ENCODE results near the gene MORN1.
"Not testable (repeated sequence)": the region's sequence is repeated elsewhere in the genome, so short reads cannot be mapped to it uniquely, and the experiment has no call there.

The MORN1 gene

GRCh38 chr1:2330035-2330434 is 61.3 kb downstream of the MORN1 start:
- no peak for DNase-seq (ENCODE audit: low read depth)
- H3K4me3 ChIP-seq (ENCODE audit: low read depth, low read length) = no peak overlapping the region

GRCh38 chr1:2328676-2329455 is 62.5 kb downstream of the MORN1 start:
- no peak for DNase-seq (ENCODE audit: low read depth)

DNA sequence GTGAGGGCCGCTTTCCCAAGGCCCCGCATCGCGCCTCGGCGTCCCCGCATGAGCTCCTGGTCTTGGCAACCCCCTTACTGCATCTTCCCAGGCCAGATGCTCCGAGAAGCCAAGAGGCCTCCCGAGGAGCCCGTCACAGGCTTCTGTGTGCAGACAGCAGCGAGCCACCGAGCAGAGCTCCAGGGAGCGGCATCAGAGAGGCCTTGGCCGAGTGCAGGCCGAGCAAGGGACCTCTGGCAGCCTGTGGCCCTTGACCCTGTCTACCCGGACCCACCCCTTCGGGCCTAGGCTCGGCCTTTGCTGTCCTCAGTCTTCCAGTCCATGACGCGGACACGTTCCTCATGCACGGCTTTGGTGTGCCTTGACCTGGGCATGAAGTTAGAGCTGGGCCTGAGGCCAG is 63.5 kb downstream of the MORN1 start:
- DNase-seq (ENCODE audit: low read depth) = no peak
- H3K4me3 ChIP-seq (ENCODE audit: low read depth, low read length) = no peak overlapping the region

More at GRCh38 chr1:2328676-2329455, 62.5 kb downstream of the MORN1 start:
- no peak overlapping the region for H3K4me3 ChIP-seq (ENCODE audit: low read depth, low read length)

GRCh38 chr1:2327162-2327561 is 64.2 kb downstream of the MORN1 start:
- not testable (repeated sequence) for H3K4me3 ChIP-seq (ENCODE audit: low read depth, low read length); DNase-seq (ENCODE audit: low read depth)

DNA sequence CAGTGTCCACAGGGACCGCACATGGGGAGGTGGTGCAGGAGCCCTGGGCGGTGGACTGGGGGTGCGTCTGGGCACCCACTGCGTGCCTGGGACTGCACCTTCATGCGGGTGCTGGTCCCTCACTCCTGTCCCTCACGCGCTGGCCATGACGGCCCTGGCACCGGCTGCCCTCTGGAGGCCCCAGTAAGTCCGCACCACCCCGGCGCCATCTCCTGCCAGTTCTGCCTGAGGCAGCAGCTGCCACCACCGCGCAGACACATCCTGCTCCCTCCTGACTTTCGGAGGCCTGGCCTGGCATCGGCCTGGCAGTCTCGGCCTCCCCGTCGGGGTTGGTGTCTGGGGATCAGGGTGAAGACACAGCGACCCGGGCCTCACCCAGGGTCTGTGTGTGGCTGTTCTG is 64.8 kb downstream of the MORN1 start:
- DNase-seq (ENCODE audit: low read depth) = no peak
- no peak overlapping the region for H3K4me3 ChIP-seq (ENCODE audit: low read depth, low read length)

GRCh38 chr1:2324553-2325366 is 66.6 kb downstream of the MORN1 start:
- DNase-seq (ENCODE audit: low read depth) = no peak
- H3K4me3 ChIP-seq (ENCODE audit: low read depth, low read length) = no peak overlapping the region

DNA sequence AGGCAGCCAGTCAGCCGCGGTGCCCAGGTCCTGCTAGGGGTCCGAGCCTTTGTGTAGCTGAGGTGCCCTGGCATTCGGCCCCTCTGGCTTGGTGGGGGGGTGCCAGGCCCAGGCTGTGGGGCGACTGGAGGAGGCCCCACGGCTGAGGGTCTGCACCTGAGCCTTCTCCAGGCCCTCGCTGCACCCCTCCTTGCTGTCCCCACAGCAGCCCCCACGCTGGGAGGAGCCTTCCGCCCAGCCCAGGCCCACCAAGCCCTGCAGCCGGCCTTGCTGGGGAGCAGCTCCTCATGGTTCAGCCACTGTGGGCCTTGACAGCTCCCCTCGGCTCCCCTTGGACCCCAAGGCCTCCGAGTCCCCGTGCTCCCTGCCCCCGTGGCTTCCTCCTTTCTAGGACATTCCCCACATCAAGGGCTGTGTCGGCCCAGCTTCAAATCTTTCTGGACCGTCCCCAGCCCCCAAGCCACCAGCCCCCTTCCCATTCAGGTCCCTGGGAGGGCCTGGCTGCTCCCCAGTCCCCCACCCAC is 67.8 kb downstream of the MORN1 start:
- H3K4me3 ChIP-seq (ENCODE audit: low read depth, low read length) = no peak overlapping the region
- no peak for DNase-seq (ENCODE audit: low read depth)

DNA sequence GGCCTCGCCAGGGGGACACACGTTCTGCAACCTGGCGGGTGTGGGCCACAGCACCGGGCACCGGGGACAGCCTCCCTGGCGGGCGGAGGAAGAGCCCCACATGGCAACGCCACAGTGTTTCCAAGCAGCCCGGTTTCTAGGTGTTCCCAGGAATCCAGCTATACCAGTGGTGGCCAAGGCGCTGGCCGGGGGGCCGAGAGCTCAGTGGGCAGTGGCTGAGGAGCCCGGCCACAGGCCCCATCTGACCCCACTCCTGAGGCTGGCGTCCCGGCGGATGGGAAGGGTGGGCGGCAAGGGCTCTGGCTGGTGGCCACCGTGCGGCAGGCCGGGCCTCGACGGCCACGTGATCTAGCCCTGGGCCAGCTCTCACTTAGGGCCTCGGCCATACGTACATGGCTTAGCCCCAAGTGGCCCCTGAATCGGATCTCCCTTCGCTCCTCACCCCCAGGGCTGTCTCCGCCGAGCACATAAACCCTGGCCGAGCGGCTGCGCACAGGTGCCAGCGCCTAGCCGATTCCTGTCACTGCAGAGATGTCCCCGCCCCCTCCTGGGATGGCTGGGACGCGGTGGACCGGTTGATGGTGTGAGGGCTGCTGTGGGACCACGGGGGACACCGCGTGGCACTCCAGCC is 68.7 kb downstream of the MORN1 start:
- DNase-seq (ENCODE audit: low read depth) = no peak
- H3K4me3 ChIP-seq (ENCODE audit: low read depth, low read length) = no peak overlapping the region

DNA sequence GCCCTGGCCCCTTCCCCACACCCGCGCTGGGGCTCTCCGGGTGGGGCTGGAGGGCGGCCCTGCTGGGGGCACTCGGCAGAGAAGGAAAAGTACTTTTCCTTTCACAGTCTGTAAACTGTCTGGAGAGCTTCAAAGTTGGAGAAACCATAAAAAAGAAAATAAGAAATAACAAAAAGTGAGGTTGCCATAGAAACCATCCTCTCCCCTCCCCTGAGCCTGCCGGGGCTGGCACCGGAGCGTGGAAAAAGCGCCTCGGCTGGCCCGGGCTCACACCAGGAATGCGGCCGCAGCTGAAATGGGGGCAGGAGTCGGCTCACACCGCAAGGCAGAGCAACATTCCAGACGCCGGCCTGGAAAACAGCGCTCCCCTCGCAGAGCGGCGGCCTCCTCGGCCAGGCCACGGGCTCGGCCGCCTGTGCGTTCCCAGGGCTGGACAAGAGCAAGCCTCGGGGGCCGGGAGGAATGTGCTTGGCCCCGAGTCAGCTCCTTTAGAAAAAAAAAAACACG is 69.2 kb downstream of the MORN1 start:
- H3K4me3 ChIP-seq (ENCODE audit: low read depth, low read length) = no peak overlapping the region
- DNase-seq (ENCODE audit: low read depth) = peak; percentile 51

DNA sequence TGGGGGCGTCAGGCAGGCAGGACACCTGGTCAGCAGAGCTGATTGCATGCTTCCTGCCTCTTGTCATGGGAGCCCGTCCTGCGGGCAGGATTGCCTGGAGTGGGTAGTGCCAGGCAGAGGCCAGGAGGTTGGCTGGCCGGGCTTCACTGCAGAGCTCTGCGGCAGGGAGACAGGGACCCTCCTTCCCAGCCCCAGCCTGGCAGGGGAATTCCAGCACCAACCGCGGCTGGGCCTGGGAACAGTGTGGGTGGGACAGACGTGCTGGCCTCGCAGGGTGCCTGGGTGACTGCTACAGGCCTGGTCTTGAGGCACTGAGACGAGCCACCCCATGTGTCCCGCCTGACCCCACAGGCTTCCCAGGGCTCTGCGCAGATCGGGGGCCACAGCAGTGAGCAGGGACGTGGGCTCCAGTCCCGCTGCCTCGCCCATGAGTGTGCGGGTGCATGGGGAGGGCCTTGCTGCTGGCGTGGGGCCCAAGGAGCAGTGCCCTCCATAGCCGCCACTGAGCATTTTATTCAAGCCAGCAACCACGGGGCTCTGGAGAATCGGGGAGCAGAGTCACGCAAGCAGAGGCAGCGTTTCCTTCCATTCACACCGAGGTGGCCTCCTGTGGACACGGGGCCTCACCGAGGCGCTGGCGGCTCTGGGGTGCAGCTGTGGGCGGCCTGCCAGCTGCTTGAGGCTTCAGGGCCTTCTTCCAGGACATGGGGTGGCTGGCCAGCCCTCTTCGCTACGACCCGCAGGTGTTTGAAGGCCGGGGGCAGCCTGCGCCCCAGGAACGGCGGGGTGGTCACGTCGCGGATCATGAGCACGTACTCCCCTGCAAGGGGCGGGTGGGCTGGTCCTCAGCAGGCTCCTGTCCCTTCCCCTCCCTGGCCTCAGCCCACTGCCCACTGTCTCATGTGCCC is 70.3 kb downstream of the MORN1 start:
- H3K4me3 ChIP-seq (ENCODE audit: low read depth, low read length) = no peak overlapping the region
- no peak for DNase-seq (ENCODE audit: low read depth)

GRCh38 chr1:2320006-2320405 is 71.3 kb downstream of the MORN1 start:
- DNase-seq (ENCODE audit: low read depth) = no peak
- H3K4me3 ChIP-seq (ENCODE audit: low read depth, low read length) = no peak overlapping the region

DNA sequence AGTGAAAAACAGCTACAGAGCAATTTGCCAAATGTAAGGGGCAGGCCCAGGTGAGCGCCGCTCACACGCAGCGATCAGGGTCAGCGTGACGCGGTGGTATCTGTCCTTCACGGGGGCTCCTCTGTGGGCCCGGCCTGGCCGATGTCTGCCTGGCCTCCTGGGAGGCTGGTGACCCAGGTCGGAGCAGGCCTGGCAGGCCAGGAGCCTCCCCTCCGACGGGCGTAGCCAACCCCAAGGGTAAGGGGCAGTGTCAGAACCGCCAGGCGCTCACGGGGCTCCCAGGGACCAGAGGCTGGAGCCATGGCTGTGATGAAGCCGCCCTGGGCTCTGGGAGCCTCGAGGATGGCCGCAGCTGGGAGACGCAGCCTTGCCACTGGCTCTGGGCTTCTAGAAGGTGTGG is 72.1 kb downstream of the MORN1 start:
- no peak for DNase-seq (ENCODE audit: low read depth)

DNA sequence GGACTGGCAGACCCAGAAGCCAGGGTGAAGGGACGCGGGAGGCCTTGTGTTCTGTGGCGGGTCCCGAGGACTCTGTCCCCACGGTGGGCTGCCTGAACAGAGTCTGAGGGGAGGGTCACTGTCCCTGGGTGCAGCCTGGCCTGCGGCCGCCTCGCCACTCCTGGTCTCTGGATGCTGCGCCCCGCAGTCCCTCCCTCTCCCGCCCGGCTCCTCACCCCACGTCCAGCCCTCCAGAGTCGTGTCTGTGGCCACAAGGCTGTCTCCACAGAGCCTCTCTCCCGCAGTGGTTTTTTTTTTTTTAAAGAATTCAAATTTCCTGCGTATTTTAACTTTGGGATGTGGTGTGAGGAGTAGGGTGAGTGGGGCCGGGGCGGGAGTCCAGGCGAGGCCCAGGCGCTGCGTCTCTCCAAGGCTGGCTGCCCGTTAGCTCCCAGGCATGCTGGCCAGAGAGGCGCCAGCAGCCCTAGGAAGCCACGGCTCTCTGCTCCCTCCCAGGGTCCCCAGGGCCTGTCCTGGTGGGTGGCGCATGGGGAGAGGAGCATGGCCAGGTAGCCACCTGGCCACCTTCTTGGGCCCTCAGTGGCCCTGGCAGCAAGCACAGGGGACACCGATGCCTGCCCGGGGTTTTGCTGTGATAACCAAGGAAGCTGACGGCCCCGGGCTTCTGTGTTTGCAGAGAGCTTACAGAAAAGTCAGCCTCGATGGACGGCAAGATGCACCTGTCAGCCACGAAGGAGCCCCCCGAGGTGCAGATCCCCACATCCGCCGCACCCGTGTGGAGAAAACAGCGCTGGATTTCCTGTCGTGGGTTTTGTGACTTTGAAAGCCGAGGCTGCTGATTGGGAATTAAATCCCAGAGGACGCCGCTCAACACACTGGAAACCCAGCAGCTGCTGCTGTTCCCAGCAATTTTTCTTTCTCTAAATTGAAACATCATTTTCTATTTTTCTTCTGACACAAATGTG is 72.8 kb downstream of the MORN1 start:
- no peak overlapping the region for H3K4me3 ChIP-seq (ENCODE audit: low read depth, low read length)
- DNase-seq (ENCODE audit: low read depth) = no peak

More for the DNA sequence above, 72.1 kb downstream of the MORN1 start:
- H3K4me3 ChIP-seq (ENCODE audit: low read depth, low read length) = no peak overlapping the region

DNA sequence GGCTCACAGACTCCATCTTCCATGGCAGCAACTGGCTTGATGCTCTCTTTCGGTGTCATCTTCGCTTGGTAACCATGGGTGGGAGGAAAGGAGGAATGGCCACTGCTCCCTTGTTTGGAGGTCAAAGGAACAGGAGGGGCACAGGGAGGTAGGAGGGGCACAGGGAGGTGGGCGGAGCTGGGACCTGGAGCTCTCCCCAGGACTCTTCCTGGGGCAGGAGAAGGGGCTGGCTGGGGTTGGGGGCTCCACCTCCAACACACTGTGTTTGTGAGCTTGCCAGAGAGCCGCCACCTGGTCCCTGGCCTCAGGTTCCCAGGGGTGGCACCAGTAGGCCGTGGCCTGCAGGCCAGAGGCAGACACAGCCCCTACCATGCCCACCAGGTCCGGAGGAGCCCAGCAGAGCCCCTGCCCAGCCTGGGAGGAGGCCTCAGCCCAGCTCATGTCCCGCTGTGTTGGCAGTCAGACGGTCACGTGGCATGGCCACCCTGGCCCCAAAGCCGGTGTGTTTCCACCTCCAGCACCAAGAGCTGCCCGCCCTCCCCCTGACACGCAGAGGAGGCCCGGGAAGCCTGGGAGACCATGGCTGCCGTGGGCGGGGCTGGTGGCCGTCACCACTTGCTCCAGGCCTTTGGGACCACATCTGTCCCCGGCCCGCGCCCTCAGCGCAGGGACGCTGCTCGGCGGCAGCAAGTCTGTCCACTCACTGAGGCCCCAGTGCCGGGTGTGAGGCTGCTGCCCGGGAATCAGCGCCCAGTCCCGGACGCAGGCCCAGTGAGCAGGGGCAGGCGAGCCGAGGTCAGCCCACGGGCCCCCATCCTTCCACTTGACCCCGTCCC is 73.9 kb downstream of the MORN1 start:
- H3K4me3 ChIP-seq (ENCODE audit: low read depth, low read length) = no peak overlapping the region
- no peak for DNase-seq (ENCODE audit: low read depth)

DNA sequence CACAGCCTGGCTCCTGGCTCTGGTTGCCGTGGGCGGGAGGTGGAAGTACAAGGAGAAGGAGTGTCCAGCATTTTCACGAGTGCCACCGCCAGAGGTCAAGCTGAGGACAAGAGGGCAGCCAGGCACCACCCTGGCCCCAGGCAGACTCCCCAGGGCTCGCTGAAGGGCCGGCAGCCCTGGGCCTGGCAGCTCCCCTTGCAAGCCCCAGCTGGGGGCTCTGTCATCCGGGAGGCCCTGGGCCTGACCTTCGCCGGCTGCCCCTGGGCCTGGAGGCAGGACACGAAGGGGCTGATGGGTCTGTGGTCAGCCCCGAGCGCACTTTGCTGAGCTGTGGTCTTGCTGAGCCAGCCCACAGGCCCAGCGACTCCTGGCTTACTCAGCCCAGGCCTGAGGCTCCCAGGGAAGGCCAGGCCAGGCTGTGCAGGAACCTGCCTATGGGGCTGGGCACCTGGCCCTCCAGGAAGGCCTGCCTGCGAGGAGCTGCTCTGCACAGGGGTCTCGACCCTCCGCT is 74.8 kb downstream of the MORN1 start:
- H3K4me3 ChIP-seq (ENCODE audit: low read depth, low read length) = no peak overlapping the region

GRCh38 chr1:2315674-2316450 is 75.5 kb downstream of the MORN1 start:
- no peak overlapping the region for H3K4me3 ChIP-seq (ENCODE audit: low read depth, low read length)
- DNase-seq (ENCODE audit: low read depth) = no peak

More for the DNA sequence above, 74.8 kb downstream of the MORN1 start:
- no peak for DNase-seq (ENCODE audit: low read depth)

All from skeletal muscle cell (primary cell).